Lower lobe of right lung (tissue), 2 donors: Measurements from ENCODE around the gene TCF7L1. TPM values are rescaled to one million over a fixed set of nuclear protein-coding genes. Genes with fewer than 3 reads are reported as not detected.
"Not testable (repeated sequence)": the region's sequence is repeated elsewhere in the genome, so short reads cannot be mapped to it uniquely, and the experiment has no call there.

Source experiments
- ATAC-seq, 2 donors: fragments of 200-7000 bp; cut with Tn5 transposase; one replicate each; pipeline ENCODE4 v1.9.1; 2020 to 2022; ENCODE audit warnings: mild to moderate bottlenecking in 2 of 2, moderate library complexity in 2 of 2
- DNase-seq: peaks from one replicate; pipeline ENCODE4 v3.0.0-alpha.2; 2020
- H3K27ac ChIP-seq: fragments of 200-600 bp; one replicate; pipeline ENCODE4 v1.8.0; 2022
- H3K27me3 ChIP-seq: fragments of 200-600 bp; one replicate; pipeline ENCODE4 v1.8.0; 2022; ENCODE audit warnings: low read depth
- H3K36me3 ChIP-seq: fragments of 200-600 bp; one replicate; pipeline ENCODE4 v1.8.0; 2022; ENCODE audit warnings: mild to moderate bottlenecking
- H3K4me1 ChIP-seq: fragments of 200-600 bp; one replicate; pipeline ENCODE4 v1.8.0; 2022
- H3K4me3 ChIP-seq: fragments of 200-600 bp; one replicate; pipeline ENCODE4 v1.8.0; 2022; ENCODE audit warnings: mild to moderate bottlenecking
- H3K9me3 ChIP-seq: fragments of 200-600 bp; one replicate; pipeline ENCODE4 v1.8.0; 2022
- CTCF ChIP-seq: fragments of 200-600 bp; IDR thresholded peaks from one replicate; pipeline ENCODE4 v1.8.0; 2022; ENCODE audit warnings: antibody characterized with exemption, mild to moderate bottlenecking
- intact Hi-C: fragments of 100-400 bp; cut with DNase I; formaldehyde crosslinking; loops from one replicate; pipeline ENCODE4 v1.11.0; 2022
- total RNA-seq: library from RNA; stranded (reverse); fragmentation: NEBNext Ultra II Directional; extraction: Animal tissue kit (Norgen Biotek cat#: 25700); gene quantifications from one replicate; pipeline ENCODE4 v1.2.1, GENCODE V29; 2021
- donor health status: DM: no; HTN: yes; CAD: no; lungs with severe emphysema.

TCF7L1 gene
- total RNA-seq, 1 donor from 2014 or later, result 17.1 TPM

- Histone ChIP-seq H3K4me1 (peaks cover 56% of the 10 kb centered on the region), H3K27ac (no peak overlapping the region), H3K4me3 (no peak overlapping the region), H3K36me3 (peaks cover 94% of the 10 kb centered on the region), H3K9me3 (no peaks in the 10 kb centered on the region), H3K27me3 (no peaks in the 10 kb centered on the region)
- DNase-seq, result no peak
- peak; percentile 78 to 82 for ATAC-seq
- no peak for TF ChIP-seq CTCF
- intact Hi-C loops, result no loop called here
Measured at GRCh38 chr2:85318222-85319074, 185.3 kb downstream of the TCF7L1 start.

- H3K9me3 ChIP-seq, result no peaks in the 10 kb centered on the region
- intact Hi-C loops, result no loop called here
- DNase-seq (no peak), ATAC-seq (peak in 1 of 2 donors; percentile 42)
- H3K36me3 ChIP-seq, result peaks cover 95% of the 10 kb centered on the region
- no peak overlapping the region for H3K4me3 ChIP-seq
- no peak overlapping the region for H3K27ac ChIP-seq
- H3K27me3 ChIP-seq, result no peaks in the 10 kb centered on the region
- no peak for TF ChIP-seq CTCF
- peaks cover 69% of the 10 kb centered on the region for H3K4me1 ChIP-seq
Measured at GRCh38 chr2:85319796-85320195, 186.6 kb downstream of the TCF7L1 start.

GRCh38 chr2:85323351-85323987 lies 190.3 kb downstream of the TCF7L1 start:
- H3K9me3 ChIP-seq, result no peaks in the 10 kb centered on the region
- H3K27me3 ChIP-seq, result no peaks in the 10 kb centered on the region
- DNase-seq, result no peak
- ATAC-seq, result no peak
- no peak for TF ChIP-seq CTCF
- no peak overlapping the region for H3K27ac ChIP-seq
- H3K36me3 ChIP-seq, result peaks cover 74% of the 10 kb centered on the region
- intact Hi-C loops, result no loop called here
- H3K4me3 ChIP-seq, result peak overlapping the region; percentile 0
- peaks cover 82% of the 10 kb centered on the region for H3K4me1 ChIP-seq

GRCh38 chr2:85323988-85324367 lies 190.8 kb downstream of the TCF7L1 start:
- H3K27ac ChIP-seq, DNase-seq, H3K27me3 ChIP-seq, H3K9me3 ChIP-seq, intact Hi-C loops, ATAC-seq: not testable (repeated sequence)
- Histone ChIP-seq H3K36me3 (peaks cover 69% of the 10 kb centered on the region), H3K4me3 (peak overlapping the region; percentile 0), H3K4me1 (peaks cover 78% of the 10 kb centered on the region)

GRCh38 chr2:85324639-85325465 lies 191.7 kb downstream of the TCF7L1 start:
- H3K27ac ChIP-seq, result no peak overlapping the region
- ATAC-seq, result no peak
- no peaks in the 10 kb centered on the region for H3K27me3 ChIP-seq
- DNase-seq, result no peak
- H3K4me3 ChIP-seq, result peak overlapping the region; percentile 71
- no peak for TF ChIP-seq CTCF
- no peaks in the 10 kb centered on the region for H3K9me3 ChIP-seq
- intact Hi-C loops, result no loop called here
- peaks cover 61% of the 10 kb centered on the region for H3K36me3 ChIP-seq
- H3K4me1 ChIP-seq, result peaks cover 70% of the 10 kb centered on the region
